HuH-7.5 (cell line): ENCODE data around the gene CPNE1.
A peak's percentile ranks its signal among the peaks of the same experiment; 100 is the strongest.

ENCODE experiments used
- DNase-seq: peaks from one replicate; pipeline ENCODE4 v3.0.0; 2011; ENCODE audit warnings: low spot score

CPNE1 gene

DNA sequence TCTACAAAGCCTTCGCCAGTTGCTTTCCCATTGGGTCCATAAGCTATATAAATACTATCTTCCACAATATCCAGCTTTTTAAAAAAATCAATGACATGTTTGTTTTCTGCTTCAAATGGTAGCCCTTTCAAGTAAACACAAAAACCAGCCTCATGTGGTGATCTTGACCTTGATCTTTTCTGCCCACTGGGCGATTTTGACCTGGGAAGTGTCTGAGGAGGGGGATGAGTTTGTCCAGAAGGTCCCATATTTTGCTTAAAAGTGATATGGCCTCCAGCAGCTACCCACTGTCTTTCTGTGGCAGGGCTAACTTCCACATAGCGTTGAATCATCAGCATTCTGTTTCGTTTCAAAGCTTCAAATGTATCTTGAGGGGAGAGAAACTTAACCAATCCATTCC is 10.8 kb downstream of the CPNE1 start:
- no peak for DNase-seq

DNA sequence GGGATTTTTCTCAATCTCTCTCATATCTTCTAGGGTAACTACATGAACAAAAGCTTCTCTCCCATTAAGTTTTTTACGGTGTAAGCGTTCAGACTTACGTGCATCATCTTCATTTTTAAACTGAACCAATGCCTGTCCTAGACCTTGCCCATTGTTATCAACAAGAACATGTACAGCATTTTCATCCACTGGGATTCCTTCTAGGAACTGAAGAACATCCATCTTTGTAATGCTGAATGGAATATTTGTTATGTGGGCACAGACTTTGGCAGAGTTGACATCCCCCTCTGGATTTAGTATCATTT is 11.3 kb downstream of the CPNE1 start:
- no peak for DNase-seq

DNA sequence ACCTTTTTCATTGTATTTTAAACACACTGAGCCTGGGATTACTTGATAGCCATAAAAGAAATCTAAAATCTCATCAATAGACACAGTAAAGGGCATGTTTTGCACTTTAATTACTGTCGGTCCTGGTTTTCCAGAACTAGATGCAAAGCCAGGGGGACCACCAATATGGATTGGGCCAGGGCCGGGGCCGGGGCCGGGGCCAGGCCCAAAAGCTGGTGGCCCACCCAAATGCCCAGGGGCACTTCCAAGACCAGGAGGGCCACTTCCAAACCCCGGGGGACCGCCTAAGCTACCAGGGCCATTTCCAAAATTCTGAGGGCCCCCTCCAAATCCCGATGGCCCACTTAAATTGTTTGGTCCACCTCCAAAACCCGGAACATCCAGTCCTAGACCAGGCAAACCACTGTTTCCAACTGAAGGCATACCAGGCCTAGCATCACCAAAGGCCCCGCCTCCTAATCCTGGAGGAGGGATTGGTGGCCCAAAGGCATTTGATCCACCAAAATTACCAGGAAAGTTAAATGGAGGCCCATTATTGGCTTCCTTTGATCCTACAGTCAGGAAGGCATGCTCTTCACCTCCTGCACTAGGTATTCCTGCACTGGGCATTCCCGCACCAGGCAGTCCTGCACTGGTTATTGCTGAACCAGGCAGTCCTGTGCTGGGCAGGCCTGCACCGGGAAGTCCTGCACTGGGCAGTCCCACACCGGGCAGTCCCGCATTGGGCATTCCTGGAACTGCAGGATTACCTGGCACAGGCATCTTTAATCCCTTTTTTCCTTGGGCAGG is 11.9 kb downstream of the CPNE1 start:
- no peak for DNase-seq

DNA sequence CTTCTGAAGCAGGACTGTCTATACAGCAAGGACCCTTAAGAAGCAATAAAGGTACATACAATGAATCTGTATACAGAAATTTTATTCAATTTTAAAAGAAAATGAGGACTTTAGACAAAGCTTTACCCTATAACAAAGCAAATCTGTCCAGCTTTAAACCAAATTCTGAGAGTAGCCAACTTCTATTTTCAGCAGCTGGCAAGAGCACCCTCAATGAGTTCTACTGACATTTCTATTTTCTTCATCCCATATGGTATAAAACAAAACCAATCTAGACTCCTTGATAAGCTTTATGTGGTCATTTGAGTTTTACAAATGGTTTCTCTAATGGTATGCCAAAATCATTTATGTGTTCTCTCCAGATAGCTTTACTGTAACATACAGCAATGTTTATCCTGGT is 12.7 kb downstream of the CPNE1 start:
- DNase-seq = no peak

DNA sequence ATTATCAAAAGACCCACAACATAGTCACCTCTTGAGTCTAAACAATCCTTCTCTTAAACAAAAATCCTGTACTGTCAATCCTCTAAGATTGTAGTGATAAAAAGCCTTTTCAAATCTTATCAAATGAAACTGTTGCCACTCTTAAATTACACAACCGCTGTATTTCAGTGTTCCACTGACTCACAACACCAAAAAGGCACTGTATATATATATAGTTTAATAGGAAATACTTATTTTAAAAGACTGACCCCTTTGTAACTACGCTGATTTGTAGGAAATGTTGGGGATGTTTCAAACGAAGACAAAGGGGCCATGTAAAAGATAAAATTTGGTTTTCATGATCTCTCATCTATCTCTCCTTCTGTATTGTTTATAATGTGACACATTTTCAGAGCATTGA is 14.1 kb downstream of the CPNE1 start:
- no peak for DNase-seq

DNA sequence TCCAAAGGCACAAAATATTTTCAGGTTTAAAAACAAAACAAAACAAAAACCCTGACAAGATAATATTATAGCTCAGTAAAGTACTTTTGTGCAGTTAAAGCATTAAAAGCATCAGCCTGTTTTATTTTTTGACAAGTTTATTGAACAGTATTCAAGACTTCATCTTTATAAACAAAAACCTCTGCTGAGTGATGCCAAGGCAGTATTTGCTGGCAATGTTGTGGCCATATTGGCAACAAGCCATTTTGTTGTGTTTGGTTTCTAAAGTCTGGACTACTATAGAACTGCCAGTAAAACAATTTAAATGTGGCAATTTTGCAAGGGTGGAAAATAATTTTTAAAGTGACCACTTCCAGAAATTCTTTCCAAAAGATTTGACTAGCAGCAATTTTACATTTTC is 15.9 kb downstream of the CPNE1 start:
- no peak for DNase-seq

DNA sequence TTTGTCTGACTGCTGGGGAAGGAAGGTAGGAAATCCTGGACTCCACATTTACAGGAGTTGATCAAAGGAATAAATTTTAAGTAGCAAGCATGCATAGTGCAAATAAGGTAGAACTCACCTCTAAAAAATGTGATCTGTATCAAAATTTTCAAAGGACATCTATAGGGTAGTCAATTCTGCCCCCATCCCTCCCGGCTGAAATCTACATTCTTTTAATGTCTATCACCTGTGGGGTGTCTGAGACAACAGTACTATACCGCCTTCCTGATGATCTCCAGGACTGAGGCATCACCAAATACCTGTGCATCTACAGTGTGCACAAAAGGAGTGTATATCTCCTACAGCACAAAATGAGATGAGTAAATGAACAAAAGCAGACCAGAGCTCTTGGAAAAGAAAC is 19.9 kb downstream of the CPNE1 start:
- no peak for DNase-seq

DNA sequence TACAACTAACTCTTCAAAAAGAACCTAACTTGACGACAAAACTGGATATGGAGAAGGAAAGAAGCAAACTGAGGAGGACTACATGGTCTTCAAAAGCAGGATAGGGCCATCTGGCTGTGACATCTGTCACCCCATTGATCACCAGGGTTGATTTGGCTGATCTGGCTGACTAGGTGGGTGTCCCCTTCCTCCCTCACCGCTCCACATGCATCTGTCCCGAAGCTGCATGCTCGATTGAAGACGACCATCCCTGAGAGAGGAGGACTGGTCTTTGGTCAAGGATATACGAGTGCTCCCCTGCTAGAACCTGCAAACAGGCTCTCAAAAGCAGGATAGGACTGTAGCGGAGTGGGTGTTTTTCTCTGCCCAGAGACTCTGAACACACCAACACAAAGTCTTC is 21.7 kb downstream of the CPNE1 start:
- DNase-seq = no peak

DNA sequence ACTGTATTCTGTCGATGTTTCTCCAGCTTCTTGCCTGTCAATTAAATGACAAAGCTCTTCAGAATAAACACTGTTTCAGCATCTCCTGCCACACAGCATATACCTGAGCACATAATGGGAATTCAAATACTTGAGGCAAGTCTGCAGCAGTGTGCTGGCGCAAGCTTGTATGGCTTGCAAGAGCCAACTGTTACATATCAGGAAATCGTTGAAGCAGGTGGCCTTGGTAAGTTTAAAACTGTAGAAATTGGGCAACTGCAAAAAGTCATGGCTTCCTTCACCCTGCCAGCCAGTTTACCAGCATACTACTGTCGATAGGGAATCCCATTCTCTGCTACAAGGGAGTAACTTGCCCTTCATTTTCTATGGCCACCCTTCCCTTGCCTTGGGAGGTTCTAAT is 23.0 kb downstream of the CPNE1 start:
- no peak for DNase-seq

DNA sequence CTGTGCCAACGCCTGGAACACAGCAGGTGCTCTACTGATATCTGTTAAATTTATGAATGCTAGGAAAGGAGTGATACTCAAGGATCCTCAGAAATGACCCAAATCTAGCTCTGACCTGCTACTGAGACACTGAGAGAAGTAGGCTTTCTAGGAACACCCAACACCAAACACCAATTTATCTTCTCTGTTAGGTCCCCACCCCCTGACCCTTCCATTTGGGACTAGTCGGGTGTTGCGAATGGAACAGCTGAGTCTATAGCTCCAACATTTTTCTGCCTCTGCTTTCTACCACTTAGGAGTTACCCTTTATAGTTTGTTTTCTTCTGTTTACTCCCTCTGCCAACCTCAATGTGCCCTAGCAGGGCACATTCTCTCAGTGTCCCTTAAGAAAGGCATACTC is 24.0 kb downstream of the CPNE1 start:
- no peak for DNase-seq

DNA sequence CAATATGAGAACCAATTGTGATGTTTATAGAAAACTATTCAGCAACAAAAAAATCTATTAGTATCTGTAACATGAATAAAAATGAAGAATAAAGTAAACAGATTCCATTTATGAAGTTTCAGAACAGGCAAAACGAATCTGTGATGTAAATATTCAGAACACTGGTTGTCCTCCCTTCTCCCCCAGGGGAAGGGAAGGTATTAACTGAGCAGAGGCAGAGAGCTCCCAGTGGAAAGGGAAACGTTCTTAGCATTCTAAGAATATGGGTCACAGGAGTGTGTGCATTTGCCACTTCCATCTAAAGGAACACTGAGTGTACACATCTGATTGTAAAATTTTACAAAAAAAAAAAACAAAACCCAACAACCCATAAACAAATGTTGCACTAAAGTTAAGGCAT is 25.9 kb downstream of the CPNE1 start:
- no peak for DNase-seq

DNA sequence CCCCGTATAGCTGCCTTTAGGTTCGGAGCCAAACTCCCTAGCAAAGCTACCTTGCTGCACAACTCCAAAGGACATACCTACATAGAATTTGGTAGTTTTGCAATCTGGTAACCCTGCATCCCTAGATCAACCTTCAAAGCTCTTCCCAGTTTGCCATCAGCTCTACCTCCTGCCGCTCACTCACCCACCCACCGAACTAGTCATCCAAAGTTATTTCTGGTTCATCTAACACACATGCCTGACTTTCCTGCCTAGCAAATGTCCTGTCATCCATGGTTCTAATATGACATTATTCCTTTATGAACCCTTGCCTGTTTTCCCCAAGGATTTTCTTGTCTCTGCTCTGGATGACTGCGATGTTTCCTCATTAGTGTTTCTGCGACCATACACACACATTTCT is 27.4 kb downstream of the CPNE1 start:
- no peak for DNase-seq

DNA sequence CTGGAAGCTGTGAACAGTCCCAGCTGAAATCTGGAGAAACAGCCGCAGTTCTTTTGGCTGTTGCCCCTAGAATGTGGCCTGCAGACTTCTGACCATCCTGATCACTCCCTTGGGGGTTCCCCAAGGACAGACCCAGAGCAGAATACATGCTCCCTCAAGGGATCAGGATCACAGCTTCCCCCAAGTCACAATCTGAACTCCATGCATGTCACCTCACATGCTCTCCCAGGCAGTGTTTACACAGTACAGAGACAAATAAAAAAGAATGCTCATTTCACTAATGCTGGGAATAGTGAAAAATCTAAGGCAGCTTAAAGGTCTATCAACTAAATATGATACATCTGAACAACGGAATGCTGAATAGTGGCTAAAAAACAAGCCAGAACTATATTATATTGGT is 28.6 kb downstream of the CPNE1 start:
- DNase-seq = peak; percentile 52

DNA sequence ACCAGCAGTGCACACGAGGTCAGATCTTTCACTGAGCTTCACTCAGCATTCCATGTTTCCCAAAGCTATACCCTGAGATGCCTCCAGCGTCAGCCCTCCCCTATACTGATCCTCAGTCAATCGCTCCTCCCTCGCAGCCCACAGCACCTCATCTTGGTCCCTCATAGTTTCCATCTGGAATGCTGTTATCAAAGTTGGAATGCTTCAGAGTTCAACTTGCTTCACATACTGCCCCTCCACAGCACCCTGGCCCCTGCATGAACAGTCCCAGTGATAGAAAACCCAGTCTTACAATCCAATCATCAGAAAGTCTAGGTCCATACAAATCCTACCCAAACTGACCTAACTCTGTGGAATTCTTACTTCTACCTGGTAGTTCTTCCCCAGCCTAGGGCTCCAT is 29.0 kb downstream of the CPNE1 start:
- DNase-seq = no peak

DNA sequence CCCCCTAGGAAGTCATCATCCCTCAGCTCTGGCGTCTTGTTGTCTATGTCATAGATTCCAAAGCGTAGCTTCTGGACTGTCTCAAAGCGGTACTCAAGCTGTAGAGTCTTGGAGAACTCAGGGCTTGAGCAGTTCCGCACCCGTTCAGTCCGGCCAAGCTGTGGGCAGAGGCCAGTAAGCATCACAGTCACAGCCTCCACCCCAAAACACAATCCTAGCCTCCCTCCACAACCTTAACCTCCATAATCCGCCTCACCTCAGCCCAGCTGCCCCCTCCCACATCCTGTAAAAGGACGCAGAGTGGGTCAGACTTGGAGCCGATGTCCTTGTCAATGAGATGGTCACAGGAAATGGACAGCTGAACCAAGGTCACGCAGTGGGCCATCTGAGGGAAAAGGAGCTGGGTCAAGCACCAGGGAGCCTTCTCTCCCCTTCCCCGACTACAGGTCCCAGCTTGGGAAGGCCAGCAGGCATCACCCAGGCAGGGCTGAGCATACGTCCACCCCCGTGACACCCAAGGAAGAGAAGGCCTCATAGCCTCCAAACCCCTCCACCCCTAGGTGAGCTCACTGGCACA is 32.1 kb downstream of the CPNE1 start:
- no peak for DNase-seq

DNA sequence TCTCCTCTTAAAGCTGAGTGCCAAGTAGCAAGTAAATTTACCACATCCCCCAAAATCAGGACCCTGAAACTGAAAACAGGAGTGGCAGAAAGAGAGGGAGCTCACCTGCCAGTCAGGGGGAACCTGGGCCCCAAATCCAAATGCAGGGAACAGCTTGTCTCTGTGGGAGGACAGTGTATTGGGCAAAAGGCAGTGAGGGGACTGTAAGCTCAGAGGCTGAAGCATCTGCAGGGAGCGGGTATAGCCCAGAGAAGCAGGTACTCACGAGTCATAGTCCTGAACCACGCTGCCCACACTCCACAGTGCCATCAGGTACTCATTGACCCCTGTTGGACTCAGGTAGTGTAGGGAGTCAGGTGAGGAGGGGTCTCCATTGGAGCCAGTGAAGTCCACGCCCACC is 34.1 kb downstream of the CPNE1 start:
- DNase-seq = no peak

DNA sequence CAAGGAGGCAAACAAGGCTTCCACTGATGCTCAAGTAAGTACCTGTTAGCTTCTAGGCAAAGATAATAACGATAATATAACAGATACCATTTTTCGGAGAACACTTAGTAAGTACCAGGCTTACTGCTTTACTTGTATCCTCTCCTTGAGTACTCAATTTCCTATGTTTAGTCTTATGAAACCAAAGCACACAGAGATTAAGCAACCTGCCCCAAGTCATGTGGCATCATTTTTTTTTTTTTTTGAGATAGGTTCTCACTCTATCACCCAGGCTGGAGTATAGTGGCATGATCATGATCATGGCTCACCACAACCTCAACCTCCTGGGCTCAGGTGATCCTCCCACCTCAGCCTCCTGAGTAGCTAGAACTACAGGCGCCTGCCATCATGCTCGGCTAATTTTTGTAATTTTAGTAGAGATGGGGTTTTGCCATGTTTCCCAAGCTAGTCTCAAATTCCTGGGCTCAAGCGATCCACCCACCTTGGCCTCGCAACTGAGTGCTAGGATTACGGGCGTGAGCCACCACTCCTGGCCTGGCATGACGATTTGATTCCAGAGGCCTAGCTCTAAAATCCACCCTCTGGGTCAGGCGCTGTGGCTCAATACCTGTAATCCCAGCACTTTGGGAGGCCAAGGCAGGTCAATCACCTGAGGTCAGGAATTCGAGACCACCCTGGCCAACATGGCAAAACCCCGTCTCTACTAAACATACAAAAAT is 35.1 kb downstream of the CPNE1 start:
- no peak for DNase-seq

DNA sequence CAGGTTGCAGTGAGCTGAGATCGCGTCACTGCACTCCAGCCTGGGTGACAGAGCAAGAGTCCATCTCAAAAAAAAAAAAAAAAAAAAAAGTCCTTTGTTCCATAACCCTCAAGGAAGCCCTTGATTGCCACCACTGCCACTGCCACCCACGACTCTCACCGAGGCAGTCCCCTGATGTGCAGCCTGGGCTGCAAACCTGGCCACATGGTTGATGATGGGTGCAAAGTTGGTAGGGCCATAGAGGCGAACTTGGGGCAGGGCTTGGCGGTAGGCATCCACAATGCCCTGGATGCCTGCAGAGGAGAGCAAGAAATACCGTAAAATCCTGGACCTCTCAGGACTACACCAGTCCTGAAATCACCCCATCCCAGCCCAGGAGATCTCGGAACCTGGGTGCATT is 37.6 kb downstream of the CPNE1 start:
- no peak for DNase-seq

DNA sequence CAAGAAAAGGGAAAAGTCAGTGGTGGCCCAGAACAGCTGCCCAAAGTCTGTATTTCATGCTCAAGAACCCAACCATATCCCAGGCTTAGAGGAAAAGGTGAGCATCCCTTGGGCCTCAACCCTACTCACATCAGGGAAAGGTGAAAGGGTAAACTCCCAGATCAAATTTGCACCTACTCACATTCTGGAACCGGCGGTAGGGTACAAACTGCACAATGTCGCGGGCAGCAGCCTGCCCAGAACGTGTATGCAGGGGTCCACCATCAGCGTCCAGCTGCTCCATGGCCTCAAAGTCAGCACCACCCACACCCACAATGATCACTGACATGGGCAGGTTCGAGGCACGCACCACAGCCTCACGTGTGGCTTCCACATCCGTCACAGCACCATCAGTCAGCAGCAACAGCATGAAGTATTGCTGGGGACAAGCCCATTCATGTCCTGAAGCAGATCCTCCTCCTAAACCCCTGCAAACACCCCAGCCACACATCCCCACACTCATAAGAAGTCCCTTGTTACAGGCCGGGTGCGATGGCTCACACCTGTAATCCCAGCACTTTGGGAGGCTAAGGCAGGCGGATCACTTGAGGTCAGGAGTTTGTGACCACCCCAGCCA is 38.2 kb downstream of the CPNE1 start:
- no peak for DNase-seq

DNA sequence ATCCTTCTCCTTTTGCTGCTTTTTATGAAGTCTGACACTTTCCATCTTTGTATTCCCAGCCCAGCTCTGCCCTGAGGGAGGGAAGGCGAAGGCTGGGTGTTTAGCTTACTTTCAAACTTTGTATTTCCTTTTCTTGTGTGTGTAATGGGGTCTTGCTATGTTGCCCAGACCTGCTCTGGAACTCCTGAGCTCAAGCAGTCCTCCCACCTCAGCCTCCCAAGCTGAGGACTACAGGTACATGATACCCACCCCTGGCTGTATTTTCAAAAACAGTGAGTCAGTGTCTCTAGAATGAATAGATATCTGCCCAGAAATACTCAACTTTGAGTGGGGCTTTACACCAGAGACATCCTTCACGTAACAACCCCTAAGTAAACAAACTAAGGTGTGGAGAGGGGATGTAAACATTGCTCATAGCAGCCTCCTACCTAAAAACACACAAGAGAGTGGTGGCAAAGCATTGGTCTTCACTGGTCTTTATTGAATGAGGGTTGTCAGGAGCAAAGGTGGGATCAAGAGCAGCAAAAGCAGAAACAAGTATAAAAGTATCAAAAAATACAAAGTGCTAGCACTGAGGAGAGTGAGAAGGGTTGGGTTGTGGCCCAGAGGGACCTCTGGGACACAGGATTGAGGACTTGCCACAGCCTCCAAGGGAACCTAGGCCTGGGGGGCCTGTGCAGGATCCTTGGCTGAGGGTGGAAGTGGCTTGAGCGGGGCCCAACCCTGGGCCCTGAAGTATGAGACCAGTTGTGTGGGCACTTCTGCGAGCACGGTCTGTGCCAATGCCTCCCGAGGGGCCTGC is 38.9 kb downstream of the CPNE1 start:
- no peak for DNase-seq

DNA sequence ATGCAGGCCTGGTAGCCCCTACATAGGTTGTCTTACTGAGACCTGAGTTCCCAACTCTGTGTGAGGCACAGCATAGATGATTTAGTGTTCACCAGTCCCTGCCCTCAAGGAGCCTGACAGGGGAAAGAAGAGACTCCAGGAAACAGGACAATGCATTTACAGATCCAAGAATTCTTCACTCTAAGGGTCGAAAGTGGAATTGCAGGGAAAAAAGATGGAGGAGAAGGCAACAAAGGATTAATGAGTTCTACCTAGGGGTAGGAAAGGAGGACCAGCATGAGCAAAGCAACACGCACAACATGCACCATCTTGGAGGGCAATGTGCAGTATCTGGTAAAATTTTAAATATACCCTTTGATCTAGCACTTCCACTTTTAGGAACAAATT is 43.1 kb downstream of the CPNE1 start:
- DNase-seq = no peak

DNA sequence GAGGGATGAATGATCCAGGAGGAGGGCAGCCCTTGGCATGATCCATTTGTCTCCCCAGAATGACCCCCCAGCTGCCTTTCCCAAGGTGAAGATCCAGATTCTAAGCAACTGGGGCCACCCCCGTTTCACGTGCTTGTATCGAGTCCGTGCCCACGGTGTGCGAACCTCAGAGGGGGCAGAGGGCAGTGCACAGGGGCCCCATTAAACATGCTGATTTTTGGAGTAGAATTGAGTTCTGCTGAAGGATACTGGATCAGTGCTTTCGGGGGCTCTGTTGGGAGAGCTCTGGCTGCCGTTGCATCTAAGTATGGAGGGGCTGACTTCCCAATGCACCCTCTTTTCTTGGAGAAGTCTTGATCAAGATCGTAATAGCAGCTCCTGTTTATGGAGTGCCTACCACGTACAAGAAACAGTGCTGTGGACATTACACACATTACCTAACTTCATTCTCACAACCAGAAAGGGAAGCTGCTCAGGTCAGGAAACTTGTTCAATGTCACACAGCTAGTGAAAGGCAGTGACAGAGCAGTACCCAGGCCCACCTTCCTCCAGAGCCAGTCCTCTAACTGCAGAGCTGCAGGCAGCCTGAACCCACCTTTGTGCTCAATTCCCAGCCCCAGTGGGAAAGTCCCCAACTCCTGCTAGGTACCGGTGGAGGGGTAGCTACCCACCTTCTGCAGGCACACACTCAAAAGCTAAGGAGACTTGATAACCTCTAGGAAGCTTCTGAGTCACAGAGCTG is 43.7 kb downstream of the CPNE1 start:
- DNase-seq = no peak
